SU-DHL-6 (cell line): ENCODE data around the gene FBXW11.

Experiments
- H2AFZ ChIP-seq: fragments of 200-600 bp; sonication (generic); 2 replicates; pipeline ENCODE4 v1.6.1; 2014; ENCODE audit warnings: low read depth, mild to moderate bottlenecking, moderate library complexity, mixed read lengths, antibody characterized with exemption, low read length; ENCODE audit not compliant: severe bottlenecking
- H3F3A ChIP-seq: fragments of 200-600 bp; shearing (Covaris generic); 2 replicates; pipeline ENCODE4 v1.6.0; 2016; ENCODE audit warnings: antibody characterized with exemption, mild to moderate bottlenecking; ENCODE audit not compliant: insufficient read depth
- H3K27ac ChIP-seq: fragments of 200-600 bp; sonication (generic); 2 replicates; pipeline ENCODE4 v1.5.1; 2016; ENCODE audit warnings: low read depth, mild to moderate bottlenecking, low read length, moderate library complexity, mixed read lengths
- H3K27me3 ChIP-seq: fragments of 200-600 bp; sonication (generic), shearing (Covaris generic); 2 replicates; pipeline ENCODE4 v1.6.0; 2014; ENCODE audit warnings: mild to moderate bottlenecking, low read length
- H3K36me3 ChIP-seq: fragments of 200-600 bp; sonication (generic); 2 replicates; pipeline ENCODE4 v1.6.1; 2014; ENCODE audit warnings: mild to moderate bottlenecking, low read length, mixed read lengths
- H3K4me2 ChIP-seq: fragments of 300-600, 200-600 bp; shearing (Covaris generic), sonication (generic); 2 replicates; pipeline ENCODE4 v1.6.0; 2014; ENCODE audit warnings: low read length, low read depth, mild to moderate bottlenecking; ENCODE audit not compliant: poor library complexity, severe bottlenecking
- H3K4me3 ChIP-seq: fragments of 200-600 bp; sonication (generic); 2 replicates; pipeline ENCODE4 v1.5.1; 2014; ENCODE audit warnings: antibody characterized with exemption, low read length, mild to moderate bottlenecking, mixed read lengths; ENCODE audit not compliant: insufficient read depth, poor library complexity, severe bottlenecking
- H3K79me2 ChIP-seq: fragments of 200-600 bp; sonication (generic); 2 replicates; pipeline ENCODE4 v1.6.1; 2014; ENCODE audit warnings: mild to moderate bottlenecking, low read length, moderate library complexity; ENCODE audit not compliant: insufficient read depth
- H3K9ac ChIP-seq: fragments of 200-600 bp; sonication (generic); 2 replicates; pipeline ENCODE4 v1.7.0; 2014; ENCODE audit warnings: mild to moderate bottlenecking, low read length
- H3K9me2 ChIP-seq: fragments of 200-600 bp; sonication (generic); replicated peaks from 2 replicates; pipeline ENCODE4 v1.6.1; 2014; ENCODE audit warnings: low read length; ENCODE audit not compliant: insufficient read depth
- H3K9me3 ChIP-seq: fragments of 200-600 bp; sonication (generic); 2 replicates; pipeline ENCODE4 v1.6.1; 2014; ENCODE audit warnings: low read length, mixed read lengths; ENCODE audit not compliant: insufficient read depth
- H4K20me1 ChIP-seq: fragments of 200-600 bp; sonication (generic); 2 replicates; pipeline ENCODE4 v1.6.1; 2014; ENCODE audit warnings: low read depth, mild to moderate bottlenecking, antibody characterized with exemption, low read length, moderate library complexity, mixed read lengths
- CTCF ChIP-seq: fragments of 200-600 bp; sonication (generic); IDR thresholded peaks from one replicate; pipeline ENCODE4 v1.5.1; 2017; ENCODE audit warnings: antibody characterized with exemption, mild to moderate bottlenecking, low read length, moderate library complexity; ENCODE audit not compliant: insufficient read depth, poor library complexity, severe bottlenecking
- EZH2phosphoT487 ChIP-seq: fragments of 200-600 bp; sonication (generic), shearing (Covaris generic); conservative IDR thresholded peaks from 2 replicates; pipeline ENCODE4 v1.6.1; 2018; ENCODE audit warnings: mild to moderate bottlenecking, antibody characterized with exemption, low read length, moderate library complexity, mixed read lengths

The FBXW11 gene

GRCh38 chr5:172048170-172048422 is 41.7 kb upstream of the FBXW11 start:
- Histone ChIP-seq H2AFZ (no peak overlapping the region), H4K20me1 (no peaks in the 10 kb centered on the region), H3K9me3 (no peaks in the 10 kb centered on the region), H3K79me2 (no peaks in the 10 kb centered on the region), H3K4me3 (no peak overlapping the region), H3K27me3 (no peaks in the 10 kb centered on the region), H3K9me2 (no peaks in the 10 kb centered on the region), H3K9ac (no peak overlapping the region), H3K36me3 (0 out of 2 replicates have a peak, but pooled peaks cover 6% of the 10 kb centered on the region), H3K4me2 (no peak overlapping the region), H3K27ac (no peak overlapping the region), H3F3A (no peaks in the 10 kb centered on the region)
- TF ChIP-seq CTCF: no peak

GRCh38 chr5:172046593-172046992 is 40.2 kb upstream of the FBXW11 start:
- H4K20me1 ChIP-seq: no peaks in the 10 kb centered on the region
- H2AFZ ChIP-seq: no peak overlapping the region
- H3K9ac ChIP-seq: no peak overlapping the region
- H3K9me3 ChIP-seq: no peaks in the 10 kb centered on the region
- no peak overlapping the region for H3K27ac ChIP-seq
- no peak overlapping the region for H3K4me2 ChIP-seq
- no peak overlapping the region for H3K4me3 ChIP-seq
- TF ChIP-seq EZH2phosphoT487: no peak
- no peak for TF ChIP-seq CTCF
- H3F3A ChIP-seq: 0 out of 2 replicates have a peak, but pooled peaks cover 3% of the 10 kb centered on the region
- no peaks in the 10 kb centered on the region for H3K9me2 ChIP-seq
- no peaks in the 10 kb centered on the region for H3K79me2 ChIP-seq
- 0 out of 2 replicates have a peak, but pooled peaks cover 3% of the 10 kb centered on the region for H3K36me3 ChIP-seq
- H3K27me3 ChIP-seq: no peaks in the 10 kb centered on the region

GRCh38 chr5:172045315-172045632 is 38.8 kb upstream of the FBXW11 start:
- Histone ChIP-seq H3F3A (0 out of 2 replicates have a peak, but pooled peaks cover 3% of the 10 kb centered on the region), H3K79me2 (no peaks in the 10 kb centered on the region), H3K9me2 (no peaks in the 10 kb centered on the region), H2AFZ (no peak overlapping the region), H4K20me1 (no peaks in the 10 kb centered on the region), H3K4me3 (no peak overlapping the region), H3K27me3 (no peaks in the 10 kb centered on the region), H3K9ac (no peak overlapping the region), H3K27ac (no peak overlapping the region), H3K4me2 (no peak overlapping the region), H3K36me3 (0 out of 2 replicates have a peak, but pooled peaks cover 1% of the 10 kb centered on the region), H3K9me3 (no peaks in the 10 kb centered on the region)
- TF ChIP-seq EZH2phosphoT487: no peak
- TF ChIP-seq CTCF: no peak

- no peaks in the 10 kb centered on the region for H4K20me1 ChIP-seq
- 0 out of 2 replicates have a peak, but pooled peaks cover 3% of the 10 kb centered on the region for H3F3A ChIP-seq
- no peak overlapping the region for H3K4me3 ChIP-seq
- TF ChIP-seq EZH2phosphoT487: no peak
- TF ChIP-seq CTCF: no peak
- no peak overlapping the region for H3K9ac ChIP-seq
- H3K9me3 ChIP-seq: no peaks in the 10 kb centered on the region
- no peaks in the 10 kb centered on the region for H3K79me2 ChIP-seq
- H3K36me3 ChIP-seq: no peaks in the 10 kb centered on the region
- H3K9me2 ChIP-seq: no peaks in the 10 kb centered on the region
- no peak overlapping the region for H3K27ac ChIP-seq
- no peak overlapping the region for H2AFZ ChIP-seq
- H3K4me2 ChIP-seq: no peak overlapping the region
- H3K27me3 ChIP-seq: no peaks in the 10 kb centered on the region
Observed at GRCh38 chr5:172044631-172045314, 38.3 kb upstream of the FBXW11 start.
